Adipocyte (in vitro differentiated cells): Measurements from ENCODE around the gene RBMX2.
"Not testable (repeated sequence)": the region's sequence is repeated elsewhere in the genome, so short reads cannot be mapped to it uniquely, and the experiment has no call there.

Source experiments
- DNase-seq: peaks from one replicate; pipeline ENCODE4 v3.0.0-alpha.2; 2015; ENCODE audit warnings: low read depth
- H3K27me3 ChIP-seq: replicated peaks from 2 replicates; pipeline ENCODE4 v1.7.0; 2013; ENCODE audit warnings: mild to moderate bottlenecking, low read length, moderate library complexity; ENCODE audit not compliant: control insufficient read depth, insufficient read depth
- H3K36me3 ChIP-seq: 2 replicates; pipeline ENCODE4 v1.7.0; 2013; ENCODE audit warnings: low read length, mild to moderate bottlenecking, moderate library complexity; ENCODE audit not compliant: control insufficient read depth, insufficient read depth, severe bottlenecking
- H3K4me1 ChIP-seq: 2 replicates; pipeline ENCODE4 v1.7.0; 2013; ENCODE audit warnings: mild to moderate bottlenecking, low read length, moderate library complexity; ENCODE audit not compliant: control insufficient read depth, insufficient read depth
- H3K4me3 ChIP-seq: 2 replicates; pipeline ENCODE4 v1.7.0; 2013; ENCODE audit warnings: mild to moderate bottlenecking, low read length, moderate library complexity
- H3K9ac ChIP-seq: 2 replicates; pipeline ENCODE4 v1.7.0; 2013; ENCODE audit warnings: mild to moderate bottlenecking, low read length, moderate library complexity
- H3K9me3 ChIP-seq: 2 replicates; pipeline ENCODE4 v1.7.0; 2013; ENCODE audit warnings: mild to moderate bottlenecking, low read length, moderate library complexity; ENCODE audit not compliant: control insufficient read depth

The RBMX2 gene

GRCh38 chrX:130401415-130402207, at the start of gene RBMX2:
Gene RBMX2 (plus strand): TSS chrX:130401987. CDS start chrX:130402033, 46 bp downstream.
- Histone ChIP-seq H3K9me3 (no peaks in the 10 kb centered on the region), H3K36me3 (peaks cover 12% of the 10 kb centered on the region), H3K9ac (peak within 1 kb of the TSS; percentile 80), H3K4me3 (peak within 1 kb of the TSS; percentile 85), H3K4me1 (peaks cover 5% of the 10 kb centered on the region), H3K27me3 (peaks cover 17% of the 10 kb centered on the region)
- peak; percentile 86 for DNase-seq

GRCh38 chrX:130352050-130352449, 49.7 kb upstream of the RBMX2 start:
- not testable (repeated sequence) for H3K9ac ChIP-seq, H3K9me3 ChIP-seq, DNase-seq, H3K4me3 ChIP-seq, H3K27me3 ChIP-seq, H3K36me3 ChIP-seq, H3K4me1 ChIP-seq

GRCh38 chrX:130376077-130376476, 25.7 kb upstream of the RBMX2 start:
- Histone ChIP-seq H3K4me1 (no peaks in the 10 kb centered on the region), H3K27me3 (peaks cover 9% of the 10 kb centered on the region), H3K9ac (no peak overlapping the region), H3K4me3 (no peak overlapping the region), H3K36me3 (peaks cover 2% of the 10 kb centered on the region), H3K9me3 (no peaks in the 10 kb centered on the region)
- no peak for DNase-seq

- Histone ChIP-seq H3K4me3 (no peak overlapping the region), H3K27me3 (peaks cover 12% of the 10 kb centered on the region), H3K9ac (no peak overlapping the region), H3K9me3 (no peaks in the 10 kb centered on the region), H3K4me1 (no peaks in the 10 kb centered on the region), H3K36me3 (no peaks in the 10 kb centered on the region)
- DNase-seq = no peak
Measured at GRCh38 chrX:130378024-130378669, 23.6 kb upstream of the RBMX2 start.

- no peaks in the 10 kb centered on the region for H3K36me3 ChIP-seq
- H3K4me3 ChIP-seq = no peak within 1 kb of the TSS
- peaks cover 3% of the 10 kb centered on the region for H3K9me3 ChIP-seq
- DNase-seq = no peak
- H3K27me3 ChIP-seq = peaks cover 28% of the 10 kb centered on the region
- H3K9ac ChIP-seq = no peak within 1 kb of the TSS
- no peaks in the 10 kb centered on the region for H3K4me1 ChIP-seq
Measured at GRCh38 chrX:130385520-130385919, 16.3 kb upstream of the RBMX2 start, which contains the start of gene GPR119. Gene GPR119 (minus strand): TSS chrX:130385674. CDS start chrX:130385447, 227 bp downstream.

GRCh38 chrX:130386408-130386808, 15.4 kb upstream of the RBMX2 start:
- no peaks in the 10 kb centered on the region for H3K4me1 ChIP-seq
- H3K36me3 ChIP-seq = no peaks in the 10 kb centered on the region
- H3K27me3 ChIP-seq = peaks cover 28% of the 10 kb centered on the region
- H3K4me3 ChIP-seq = no peak overlapping the region
- H3K9me3 ChIP-seq = peaks cover 3% of the 10 kb centered on the region
- no peak overlapping the region for H3K9ac ChIP-seq
- DNase-seq = no peak

- H3K9me3 ChIP-seq = no peaks in the 10 kb centered on the region
- H3K4me1 ChIP-seq = peaks cover 4% of the 10 kb centered on the region
- peaks cover 29% of the 10 kb centered on the region for H3K27me3 ChIP-seq
- peak; percentile 75 for DNase-seq
- no peaks in the 10 kb centered on the region for H3K36me3 ChIP-seq
- H3K4me3 ChIP-seq = no peak overlapping the region
- peak overlapping the region; percentile 14 for H3K9ac ChIP-seq
Measured at GRCh38 chrX:130393451-130394074, 8.2 kb upstream of the RBMX2 start.

- Histone ChIP-seq H3K9me3 (no peaks in the 10 kb centered on the region), H3K27me3 (peaks cover 34% of the 10 kb centered on the region), H3K9ac (no peak overlapping the region), H3K36me3 (no peaks in the 10 kb centered on the region), H3K4me3 (no peak overlapping the region), H3K4me1 (peaks cover 4% of the 10 kb centered on the region)
- no peak for DNase-seq
Measured at GRCh38 chrX:130395341-130395740, 6.4 kb upstream of the RBMX2 start.

GRCh38 chrX:130402208-130402684, 459 bp downstream of the RBMX2 start:
- H3K9me3 ChIP-seq = no peaks in the 10 kb centered on the region
- H3K4me3 ChIP-seq = peak overlapping the region; percentile 85
- peaks cover 12% of the 10 kb centered on the region for H3K27me3 ChIP-seq
- H3K9ac ChIP-seq = peak overlapping the region; percentile 80
- H3K4me1 ChIP-seq = peaks cover 5% of the 10 kb centered on the region
- peaks cover 12% of the 10 kb centered on the region for H3K36me3 ChIP-seq
- DNase-seq = no peak

- Histone ChIP-seq H3K4me1 (no peaks in the 10 kb centered on the region), H3K9me3 (no peaks in the 10 kb centered on the region), H3K27me3 (no peaks in the 10 kb centered on the region), H3K36me3 (peaks cover 27% of the 10 kb centered on the region), H3K9ac (no peak overlapping the region), H3K4me3 (no peak overlapping the region)
- peak; percentile 1 for DNase-seq
Measured at GRCh38 chrX:130413415-130413814, 11.6 kb downstream of the RBMX2 start.

- Histone ChIP-seq H3K9me3 (no peaks in the 10 kb centered on the region), H3K36me3 (peaks cover 17% of the 10 kb centered on the region), H3K4me3 (no peak overlapping the region), H3K4me1 (no peaks in the 10 kb centered on the region), H3K9ac (no peak overlapping the region), H3K27me3 (no peaks in the 10 kb centered on the region)
- no peak for DNase-seq
Measured at GRCh38 chrX:130414800-130415199, 13.0 kb downstream of the RBMX2 start.
